ENCODE data around the gene DBNDD1.

DNA sequence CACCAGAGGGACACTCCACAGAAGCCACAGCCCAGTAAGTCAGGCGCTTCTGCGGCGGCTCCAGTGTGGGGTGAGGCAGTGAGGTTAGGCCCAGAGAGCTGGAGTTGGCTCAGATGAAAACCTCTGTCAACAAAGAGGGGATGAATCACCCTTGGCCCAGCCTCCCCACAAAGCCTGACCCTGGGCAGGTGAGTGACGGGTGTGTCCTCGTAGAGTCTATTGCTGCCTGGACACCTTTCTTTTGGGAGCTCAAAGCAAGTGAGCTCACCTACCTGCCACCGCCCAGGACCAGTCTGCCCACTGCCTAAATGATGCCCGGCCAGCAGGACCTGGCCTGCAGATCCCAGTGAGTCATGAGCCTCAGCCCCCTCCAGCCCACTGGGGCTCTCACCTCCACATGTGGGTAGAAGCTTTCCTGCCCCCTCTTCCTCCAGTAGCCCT, 24.9 kb upstream of the DBNDD1 start:
- TF ChIP-seq, protein P1, sequence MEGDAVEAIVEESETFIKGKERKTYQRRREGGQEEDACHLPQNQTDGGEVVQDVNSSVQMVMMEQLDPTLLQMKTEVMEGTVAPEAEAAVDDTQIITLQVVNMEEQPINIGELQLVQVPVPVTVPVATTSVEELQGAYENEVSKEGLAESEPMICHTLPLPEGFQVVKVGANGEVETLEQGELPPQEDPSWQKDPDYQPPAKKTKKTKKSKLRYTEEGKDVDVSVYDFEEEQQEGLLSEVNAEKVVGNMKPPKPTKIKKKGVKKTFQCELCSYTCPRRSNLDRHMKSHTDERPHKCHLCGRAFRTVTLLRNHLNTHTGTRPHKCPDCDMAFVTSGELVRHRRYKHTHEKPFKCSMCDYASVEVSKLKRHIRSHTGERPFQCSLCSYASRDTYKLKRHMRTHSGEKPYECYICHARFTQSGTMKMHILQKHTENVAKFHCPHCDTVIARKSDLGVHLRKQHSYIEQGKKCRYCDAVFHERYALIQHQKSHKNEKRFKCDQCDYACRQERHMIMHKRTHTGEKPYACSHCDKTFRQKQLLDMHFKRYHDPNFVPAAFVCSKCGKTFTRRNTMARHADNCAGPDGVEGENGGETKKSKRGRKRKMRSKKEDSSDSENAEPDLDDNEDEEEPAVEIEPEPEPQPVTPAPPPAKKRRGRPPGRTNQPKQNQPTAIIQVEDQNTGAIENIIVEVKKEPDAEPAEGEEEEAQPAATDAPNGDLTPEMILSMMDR (IDR thresholded peaks at IDR 0.05; ENCODE audit: extremely low read depth in 1 of 2, insufficient read depth in 1 of 2, low read depth in 1 of 2, low read length in 2 of 2): no peak
- TF ChIP-seq JUN (IDR thresholded peaks at IDR 0.05; ENCODE audit: borderline replicate concordance, insufficient read depth, insufficient read length, low read depth): no peak
- no peak for TF ChIP-seq EZH2 (IDR thresholded peaks at IDR 0.05; ENCODE audit: borderline replicate concordance, low read depth, low read length, severe bottlenecking)
- TF ChIP-seq POLR2A (IDR thresholded peaks at IDR 0.05; ENCODE audit: low read depth, low read length): no peak
- TF ChIP-seq MYC (IDR thresholded peaks at IDR 0.05; ENCODE audit: low read depth, low read length): no peak
- TF ChIP-seq, protein P2, sequence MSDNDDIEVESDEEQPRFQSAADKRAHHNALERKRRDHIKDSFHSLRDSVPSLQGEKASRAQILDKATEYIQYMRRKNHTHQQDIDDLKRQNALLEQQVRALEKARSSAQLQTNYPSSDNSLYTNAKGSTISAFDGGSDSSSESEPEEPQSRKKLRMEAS (IDR thresholded peaks at IDR 0.05; ENCODE audit: insufficient read depth, insufficient read length): no peak
- no peak for TF ChIP-seq POLR2AphosphoS5 (IDR thresholded peaks at IDR 0.05; ENCODE audit: insufficient read depth, low read depth, low read length)
